Hair follicle dermal papilla cell (primary cell): ENCODE results near the gene LCE2C. TPM values are rescaled to one million over a fixed set of nuclear protein-coding genes. Genes with fewer than 3 reads are reported as not detected.

Source experiments
- total RNA-seq: library from RNA; depleted of rRNA; stranded (reverse); fragments of >200 nt; gene quantifications from 2 replicates; pipeline ENCODE4 v1.2.3, GENCODE V29; 2012

Gene LCE2C
- not detected in 2 replicates for total RNA-seq

GRCh38 chr1:152674983-152675382, at the start of gene LCE2C:
TSS of gene LCE2C (plus strand) at chr1:152675279. CDS start at chr1:152676016, 737 bp downstream.

GRCh38 chr1:152663098-152663497, 12.0 kb upstream of the LCE2C start, which contains the start of gene LCE2D:
TSS of gene LCE2D (plus strand) at chr1:152663380. CDS start at chr1:152664106, 726 bp downstream.

GRCh38 chr1:152685823-152686222, 10.7 kb downstream of the LCE2C start, which contains the start of gene LCE2B:
TSS of gene LCE2B (plus strand) at chr1:152686123. CDS start at chr1:152686844, 721 bp downstream.

GRCh38 chr1:152697701-152698600, 22.9 kb downstream of the LCE2C start, which contains the start of gene LCE2A:
TSS of gene LCE2A (plus strand) at chr1:152698345. CDS start at chr1:152698902, 557 bp downstream.

GRCh38 chr1:152707860-152708259, 32.8 kb downstream of the LCE2C start, which contains the start of gene LCE4A:
TSS of gene LCE4A (plus strand) at chr1:152708160. CDS start at chr1:152709076, 916 bp downstream.

Other genes with a start within 250 kb of the LCE2C start
- gene LCE5A, start 164.5 kb upstream of the LCE2C start, total RNA-seq = not detected in 2 replicates
- gene CRCT1, start 160.8 kb upstream of the LCE2C start, total RNA-seq = not detected in 2 replicates
- not detected in 2 replicates for gene LCE3E, start 108.5 kb upstream of the LCE2C start, total RNA-seq
- not detected in 2 replicates for gene LCE3D, start 94.8 kb upstream of the LCE2C start, total RNA-seq
- gene LCE3C, start 75.0 kb upstream of the LCE2C start, total RNA-seq = not detected in 2 replicates
- gene LCE3B, start 61.5 kb upstream of the LCE2C start, total RNA-seq = not detected in 2 replicates
- gene LCE3A, start 52.2 kb upstream of the LCE2C start, total RNA-seq = not detected in 2 replicates
- not detected in 2 replicates for gene LCE2D, start 11.9 kb upstream of the LCE2C start, total RNA-seq
- not detected in 2 replicates for gene LCE2B, start 10.8 kb downstream of the LCE2C start, total RNA-seq
- gene LCE2A, start 23.1 kb downstream of the LCE2C start, total RNA-seq = not detected in 2 replicates
- gene LCE4A, start 32.9 kb downstream of the LCE2C start, total RNA-seq = not detected in 2 replicates
- gene KPRP, start 82.7 kb downstream of the LCE2C start, total RNA-seq = not detected in 2 replicates
- not detected in 2 replicates for gene LCE1F, start 99.9 kb downstream of the LCE2C start, total RNA-seq
- gene LCE1E, start 111.0 kb downstream of the LCE2C start, total RNA-seq = not detected in 2 replicates
- not detected in 2 replicates for gene LCE1D, start 121.4 kb downstream of the LCE2C start, total RNA-seq
- gene LCE1C, start 131.4 kb downstream of the LCE2C start, total RNA-seq = not detected in 2 replicates
- not detected in 2 replicates for gene LCE1B, start 136.7 kb downstream of the LCE2C start, total RNA-seq
- gene LCE1A, start 152.2 kb downstream of the LCE2C start, total RNA-seq = not detected in 2 replicates
- gene LCE6A, start 167.6 kb downstream of the LCE2C start, total RNA-seq = not detected in 2 replicates
- not detected in 2 replicates for gene LCE7A, start 184.7 kb downstream of the LCE2C start, total RNA-seq
- gene SMCP, start 203.0 kb downstream of the LCE2C start, total RNA-seq = not detected in 2 replicates
- gene IVL, start 233.3 kb downstream of the LCE2C start, total RNA-seq = not detected in 2 replicates